Measurements from ENCODE around the gene FKBP1B. TPM values are rescaled to one million over a fixed set of nuclear protein-coding genes. Genes with fewer than 3 reads are reported as not detected.

The FKBP1B gene
- total RNA-seq, 1 donor: 7.9 TPM

DNA sequence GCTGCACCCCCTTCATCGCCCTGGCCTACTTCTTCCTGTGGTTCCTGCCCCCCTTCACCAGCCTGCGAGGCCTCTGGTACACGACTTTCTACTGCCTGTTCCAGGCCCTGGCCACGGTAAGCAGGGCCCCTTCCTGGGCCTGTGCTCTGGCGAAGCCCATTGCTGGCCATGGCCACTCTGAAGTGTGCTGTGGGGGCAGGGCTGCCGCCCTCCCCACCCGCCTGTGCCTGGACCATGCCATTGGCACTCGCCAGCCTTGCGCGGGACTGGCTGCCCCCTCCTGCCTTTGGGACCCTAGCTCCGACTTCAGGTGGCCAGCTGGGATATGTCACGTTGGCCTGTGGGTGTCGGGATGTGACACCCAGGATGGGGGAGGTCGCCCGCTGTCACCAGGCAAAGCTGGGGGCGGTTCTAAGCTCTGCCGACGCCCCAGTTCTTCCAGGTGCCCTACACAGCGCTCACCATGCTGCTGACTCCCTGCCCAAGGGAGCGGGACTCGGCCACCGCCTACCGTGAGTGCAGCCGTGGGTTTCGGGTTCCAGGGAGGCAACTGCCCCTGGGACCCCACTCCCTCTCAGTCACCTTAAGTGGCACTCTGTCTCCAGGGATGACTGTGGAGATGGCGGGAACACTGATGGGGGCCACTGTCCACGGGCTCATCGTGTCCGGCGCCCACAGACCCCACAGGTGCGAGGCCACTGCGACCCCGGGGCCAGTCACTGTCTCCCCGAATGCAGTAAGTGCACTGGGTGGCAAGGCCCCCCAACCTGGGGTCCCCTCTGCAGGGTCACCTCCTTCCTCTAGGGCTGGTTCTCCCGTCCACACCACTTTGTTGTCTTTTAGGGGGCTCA, 32.5 kb upstream of the FKBP1B start:
- no peak overlapping the region for H3K4me3 ChIP-seq (ENCODE audit: low read depth, low read length)
- no peak for DNase-seq (ENCODE audit: low read depth)
- TF ChIP-seq CTCF (IDR thresholded peaks at IDR 0.05; ENCODE audit: insufficient read depth, low read length): no peak

GRCh38 chr2:24017711-24018110, 31.8 kb upstream of the FKBP1B start:
- no peak for DNase-seq (ENCODE audit: low read depth)
- no peak overlapping the region for H3K4me3 ChIP-seq (ENCODE audit: low read depth, low read length)
- TF ChIP-seq CTCF (IDR thresholded peaks at IDR 0.05; ENCODE audit: insufficient read depth, low read length): no peak

- no peak for TF ChIP-seq CTCF (IDR thresholded peaks at IDR 0.05; ENCODE audit: insufficient read depth, low read length)
- no peak for DNase-seq (ENCODE audit: low read depth)
- H3K4me3 ChIP-seq (ENCODE audit: low read depth, low read length): no peak overlapping the region
Observed at GRCh38 chr2:24018241-24018640, 31.3 kb upstream of the FKBP1B start.

DNA sequence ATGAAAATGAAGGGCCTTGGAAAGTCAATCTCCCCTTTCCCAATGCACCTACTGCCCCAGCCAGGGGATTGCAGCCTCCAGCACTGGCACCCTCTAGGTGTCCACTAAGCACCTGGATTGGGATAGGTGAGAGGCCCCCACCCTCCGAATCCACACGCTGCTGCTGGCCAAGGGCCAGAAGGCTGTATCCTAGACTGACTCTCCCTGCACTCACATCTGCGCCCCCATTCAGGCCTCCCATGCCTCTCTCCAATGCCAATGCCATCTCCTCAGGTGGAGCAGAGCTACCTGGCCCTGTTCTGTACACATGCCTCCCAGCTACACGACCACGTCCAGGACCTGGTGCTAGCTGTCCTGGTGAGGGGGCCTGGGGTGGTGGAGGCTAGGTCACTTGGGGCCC, 29.8 kb upstream of the FKBP1B start:
- no peak overlapping the region for H3K4me3 ChIP-seq (ENCODE audit: low read depth, low read length)
- DNase-seq (ENCODE audit: low read depth): no peak
- TF ChIP-seq CTCF (IDR thresholded peaks at IDR 0.05; ENCODE audit: insufficient read depth, low read length): no peak

DNA sequence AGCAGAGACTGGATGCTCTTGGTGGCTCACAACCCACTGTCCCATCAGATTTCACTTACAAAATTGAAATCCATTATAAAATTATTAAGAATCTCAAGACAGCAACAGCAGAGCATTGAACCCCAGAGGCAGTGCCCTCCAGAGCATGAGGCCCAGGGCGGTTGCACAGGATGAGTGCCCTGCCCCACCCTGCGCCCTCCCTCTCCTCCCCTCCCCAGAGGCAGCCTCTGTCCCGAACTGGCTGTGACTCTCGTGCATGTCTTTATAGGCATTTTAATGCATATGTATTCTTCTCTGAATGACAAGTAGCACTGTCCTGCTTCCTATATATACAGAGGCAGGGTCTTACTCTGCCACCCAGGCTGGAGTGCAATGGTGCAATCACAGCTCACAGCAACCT, 29.3 kb upstream of the FKBP1B start:
- no peak for TF ChIP-seq CTCF (IDR thresholded peaks at IDR 0.05; ENCODE audit: insufficient read depth, low read length)
- no peak overlapping the region for H3K4me3 ChIP-seq (ENCODE audit: low read depth, low read length)
- DNase-seq (ENCODE audit: low read depth): no peak

GRCh38 chr2:24021122-24021998, 28.2 kb upstream of the FKBP1B start:
- peak; percentile 17 for TF ChIP-seq CTCF (IDR thresholded peaks at IDR 0.05; ENCODE audit: insufficient read depth, low read length)
- no peak overlapping the region for H3K4me3 ChIP-seq (ENCODE audit: low read depth, low read length)
- no peak for DNase-seq (ENCODE audit: low read depth)
